ENCODE measurements around the gene NUPR2.
A peak's percentile ranks its signal among the peaks of the same experiment; 100 is the strongest.

NUPR2 gene

GRCh38 chr7:56079450-56080185 is 36.6 kb downstream of the NUPR2 start:
- Histone ChIP-seq H2AFZ (ENCODE audit: low read depth, low read length) (no peak overlapping the region), H4K8ac (ENCODE audit: low read length) (no peak overlapping the region), H3K79me1 (replicated peaks; ENCODE audit: low read length, poor library complexity, severe bottlenecking) (peaks cover 4% of the 10 kb centered on the region), H2BK15ac (ENCODE audit: low read depth, poor library complexity, severe bottlenecking) (no peak overlapping the region), H4K91ac (ENCODE audit: low read length) (peak overlapping the region; percentile 22), H3K4me1 (ENCODE audit: control insufficient read depth, insufficient read depth, low read depth, low read length) (no peaks in the 10 kb centered on the region), H3K18ac (ENCODE audit: low read depth in 1 of 2, low read length in 2 of 2) (no peak overlapping the region), H3K9ac (ENCODE audit: low read length) (peak overlapping the region; percentile 63), H2BK120ac (ENCODE audit: low read depth, low read length) (no peak overlapping the region), H3K27ac (ENCODE audit: low read length, poor library complexity, severe bottlenecking) (no peak overlapping the region), H2BK5ac (ENCODE audit: low read depth, low read length, poor library complexity, severe bottlenecking) (no peak overlapping the region), H3K9me3 (ENCODE audit: control insufficient read depth, low read length) (no peaks in the 10 kb centered on the region), H2AK5ac (ENCODE audit: low read length, severe bottlenecking) (no peak overlapping the region), H3K27me3 (ENCODE audit: control insufficient read depth in 1 of 2, insufficient read depth in 1 of 2, low read length in 2 of 2) (no peaks in the 10 kb centered on the region), H3K4ac (ENCODE audit: low read depth in 1 of 2, low read length in 2 of 2) (no peak overlapping the region), H2BK12ac (ENCODE audit: low read length in 2 of 2) (no peak overlapping the region), H3K4me2 (ENCODE audit: low read length, poor library complexity, severe bottlenecking) (no peak overlapping the region), H3K23ac (ENCODE audit: low read length in 2 of 2) (no peak overlapping the region), H3K36me3 (ENCODE audit: control insufficient read depth in 1 of 2, insufficient read depth in 2 of 2, low read depth in 1 of 2, low read length in 2 of 2) (peaks cover 65 to 70% of the 10 kb centered on the region in 2 experiments), H3K4me3 (ENCODE audit: insufficient read depth in 1 of 2, low read depth in 1 of 2, low read length in 2 of 2) (no peak overlapping the region), H3K14ac (ENCODE audit: low read length in 2 of 2) (no peak overlapping the region)
- 85% methylated on average over 10 of the region's 12 CpGs for WGBS
- no peak for DNase-seq

GRCh38 chr7:56078196-56078595 is 38.0 kb downstream of the NUPR2 start:
- Histone ChIP-seq H2BK12ac (ENCODE audit: low read length in 2 of 2) (no peak overlapping the region), H3K9me3 (ENCODE audit: control insufficient read depth, low read length) (no peaks in the 10 kb centered on the region), H4K91ac (ENCODE audit: low read length) (no peak overlapping the region), H3K36me3 (ENCODE audit: control insufficient read depth in 1 of 2, insufficient read depth in 2 of 2, low read depth in 1 of 2, low read length in 2 of 2) (peaks cover 68 to 69% of the 10 kb centered on the region in 2 experiments), H2BK5ac (ENCODE audit: low read depth, low read length, poor library complexity, severe bottlenecking) (no peak overlapping the region), H3K18ac (ENCODE audit: low read depth in 1 of 2, low read length in 2 of 2) (no peak overlapping the region), H3K27me3 (ENCODE audit: control insufficient read depth in 1 of 2, insufficient read depth in 1 of 2, low read length in 2 of 2) (no peaks in the 10 kb centered on the region), H2BK15ac (ENCODE audit: low read depth, poor library complexity, severe bottlenecking) (no peak overlapping the region), H3K4ac (ENCODE audit: low read depth in 1 of 2, low read length in 2 of 2) (no peak overlapping the region), H2AK5ac (ENCODE audit: low read length, severe bottlenecking) (no peak overlapping the region), H3K4me2 (ENCODE audit: low read length, poor library complexity, severe bottlenecking) (no peak overlapping the region), H3K9ac (ENCODE audit: low read length) (no peak overlapping the region), H4K8ac (ENCODE audit: low read length) (no peak overlapping the region), H3K23ac (ENCODE audit: low read length in 2 of 2) (no peak overlapping the region), H3K79me1 (replicated peaks; ENCODE audit: low read length, poor library complexity, severe bottlenecking) (peaks cover 4% of the 10 kb centered on the region), H3K14ac (ENCODE audit: low read length in 2 of 2) (no peak overlapping the region), H3K27ac (ENCODE audit: low read length, poor library complexity, severe bottlenecking) (no peak overlapping the region), H2AFZ (ENCODE audit: low read depth, low read length) (no peak overlapping the region), H3K4me1 (ENCODE audit: control insufficient read depth, insufficient read depth, low read depth, low read length) (peaks cover 2% of the 10 kb centered on the region), H2BK120ac (ENCODE audit: low read depth, low read length) (no peak overlapping the region), H3K4me3 (ENCODE audit: insufficient read depth in 1 of 2, low read depth in 1 of 2, low read length in 2 of 2) (no peak overlapping the region)
- WGBS: 97% methylated on average over 16 of the region's 16 CpGs
- no peak for DNase-seq

GRCh38 chr7:56077681-56078080 is 38.5 kb downstream of the NUPR2 start:
- Histone ChIP-seq H3K36me3 (ENCODE audit: control insufficient read depth in 1 of 2, insufficient read depth in 2 of 2, low read depth in 1 of 2, low read length in 2 of 2) (peaks cover 72 to 73% of the 10 kb centered on the region in 2 experiments), H3K23ac (ENCODE audit: low read length in 2 of 2) (no peak overlapping the region), H3K4me2 (ENCODE audit: low read length, poor library complexity, severe bottlenecking) (no peak overlapping the region), H3K27me3 (ENCODE audit: control insufficient read depth in 1 of 2, insufficient read depth in 1 of 2, low read length in 2 of 2) (no peaks in the 10 kb centered on the region), H2AK5ac (ENCODE audit: low read length, severe bottlenecking) (no peak overlapping the region), H2BK120ac (ENCODE audit: low read depth, low read length) (no peak overlapping the region), H2BK12ac (ENCODE audit: low read length in 2 of 2) (no peak overlapping the region), H3K14ac (ENCODE audit: low read length in 2 of 2) (no peak overlapping the region), H4K8ac (ENCODE audit: low read length) (no peak overlapping the region), H3K27ac (ENCODE audit: low read length, poor library complexity, severe bottlenecking) (no peak overlapping the region), H3K4me3 (ENCODE audit: insufficient read depth in 1 of 2, low read depth in 1 of 2, low read length in 2 of 2) (no peak overlapping the region), H4K91ac (ENCODE audit: low read length) (no peak overlapping the region), H2BK15ac (ENCODE audit: low read depth, poor library complexity, severe bottlenecking) (no peak overlapping the region), H3K9ac (ENCODE audit: low read length) (no peak overlapping the region), H3K79me1 (replicated peaks; ENCODE audit: low read length, poor library complexity, severe bottlenecking) (peaks cover 9% of the 10 kb centered on the region), H3K4me1 (ENCODE audit: control insufficient read depth, insufficient read depth, low read depth, low read length) (peaks cover 2% of the 10 kb centered on the region), H2BK5ac (ENCODE audit: low read depth, low read length, poor library complexity, severe bottlenecking) (no peak overlapping the region), H3K18ac (ENCODE audit: low read depth in 1 of 2, low read length in 2 of 2) (no peak overlapping the region), H3K4ac (ENCODE audit: low read depth in 1 of 2, low read length in 2 of 2) (no peak overlapping the region), H2AFZ (ENCODE audit: low read depth, low read length) (no peak overlapping the region), H3K9me3 (ENCODE audit: control insufficient read depth, low read length) (no peaks in the 10 kb centered on the region)
- no peak for DNase-seq
- WGBS: 100% methylated on average over 2 of the region's 3 CpGs

- H2AFZ ChIP-seq (ENCODE audit: low read depth, low read length): no peak overlapping the region
- H3K14ac ChIP-seq (ENCODE audit: low read length in 2 of 2): no peak overlapping the region
- H2BK120ac ChIP-seq (ENCODE audit: low read depth, low read length): no peak overlapping the region
- peak overlapping the region; percentile 90 for H4K8ac ChIP-seq (ENCODE audit: low read length)
- H3K23ac ChIP-seq (ENCODE audit: low read length in 2 of 2): no peak overlapping the region
- H3K4ac ChIP-seq (ENCODE audit: low read depth in 1 of 2, low read length in 2 of 2): no peak overlapping the region
- DNase-seq: peak; percentile 82
- WGBS: 14% methylated on average over 15 of the region's 19 CpGs
- no peak overlapping the region for H4K91ac ChIP-seq (ENCODE audit: low read length)
- H3K27me3 ChIP-seq (ENCODE audit: control insufficient read depth in 1 of 2, insufficient read depth in 1 of 2, low read length in 2 of 2): no peaks in the 10 kb centered on the region
- no peak overlapping the region for H3K9ac ChIP-seq (ENCODE audit: low read length)
- no peak overlapping the region for H2BK5ac ChIP-seq (ENCODE audit: low read depth, low read length, poor library complexity, severe bottlenecking)
- peaks cover 55 to 67% of the 10 kb centered on the region in 2 experiments for H3K36me3 ChIP-seq (ENCODE audit: control insufficient read depth in 1 of 2, insufficient read depth in 2 of 2, low read depth in 1 of 2, low read length in 2 of 2)
- H3K4me2 ChIP-seq (ENCODE audit: low read length, poor library complexity, severe bottlenecking): no peak overlapping the region
- peaks cover 2% of the 10 kb centered on the region for H3K4me1 ChIP-seq (ENCODE audit: control insufficient read depth, insufficient read depth, low read depth, low read length)
- H3K9me3 ChIP-seq (ENCODE audit: control insufficient read depth, low read length): no peaks in the 10 kb centered on the region
- no peak overlapping the region for H3K4me3 ChIP-seq (ENCODE audit: insufficient read depth in 1 of 2, low read depth in 1 of 2, low read length in 2 of 2)
- H3K18ac ChIP-seq (ENCODE audit: low read depth in 1 of 2, low read length in 2 of 2): no peak overlapping the region
- no peak overlapping the region for H2AK5ac ChIP-seq (ENCODE audit: low read length, severe bottlenecking)
- H3K27ac ChIP-seq (ENCODE audit: low read length, poor library complexity, severe bottlenecking): no peak overlapping the region
- H3K79me1 ChIP-seq (replicated peaks; ENCODE audit: low read length, poor library complexity, severe bottlenecking): peaks cover 14% of the 10 kb centered on the region
- H2BK12ac ChIP-seq (ENCODE audit: low read length in 2 of 2): no peak overlapping the region
- no peak overlapping the region for H2BK15ac ChIP-seq (ENCODE audit: low read depth, poor library complexity, severe bottlenecking)
These were observed 41.8 kb downstream of the NUPR2 start for GRCh38 chr7:56074371-56074791.

Measured in mesenchymal stem cell (in vitro differentiated cells and primary cell).